GM19035 (cell line): ENCODE results near the gene BEND3.

Experiments
- ATAC-seq: cut with Tn5 transposase; IDR thresholded peaks from one replicate; pipeline ENCODE4 v1.9.1; 2021; ENCODE audit not compliant: unreplicated experiment

BEND3 gene

GRCh38 chr6:107083921-107084320, 31.4 kb downstream of the BEND3 start:
- ATAC-seq: no peak

GRCh38 chr6:107083047-107083768, 32.1 kb downstream of the BEND3 start:
- ATAC-seq: peak; percentile 79

DNA sequence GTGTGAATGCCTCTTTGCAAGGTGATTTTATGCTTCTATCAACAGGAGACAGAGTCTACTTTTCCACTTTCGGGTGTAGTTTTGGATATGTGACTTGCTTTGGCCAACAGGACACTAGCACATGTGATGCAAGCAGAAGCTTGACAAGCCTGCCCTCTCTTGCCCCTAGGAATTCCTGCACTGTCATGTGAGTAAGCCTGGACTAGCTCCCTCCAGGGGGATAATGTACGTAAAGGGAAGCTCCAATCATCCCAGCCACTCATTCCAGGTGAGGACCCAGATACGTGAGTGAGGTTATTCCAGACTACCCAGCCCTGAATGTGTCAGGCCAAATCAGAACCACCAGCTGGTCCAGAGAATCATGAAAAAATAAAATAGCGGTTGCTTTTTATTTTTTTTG, 33.3 kb downstream of the BEND3 start:
- ATAC-seq: no peak

- ATAC-seq: no peak
Observed at GRCh38 chr6:107080036-107080435, 35.3 kb downstream of the BEND3 start.

DNA sequence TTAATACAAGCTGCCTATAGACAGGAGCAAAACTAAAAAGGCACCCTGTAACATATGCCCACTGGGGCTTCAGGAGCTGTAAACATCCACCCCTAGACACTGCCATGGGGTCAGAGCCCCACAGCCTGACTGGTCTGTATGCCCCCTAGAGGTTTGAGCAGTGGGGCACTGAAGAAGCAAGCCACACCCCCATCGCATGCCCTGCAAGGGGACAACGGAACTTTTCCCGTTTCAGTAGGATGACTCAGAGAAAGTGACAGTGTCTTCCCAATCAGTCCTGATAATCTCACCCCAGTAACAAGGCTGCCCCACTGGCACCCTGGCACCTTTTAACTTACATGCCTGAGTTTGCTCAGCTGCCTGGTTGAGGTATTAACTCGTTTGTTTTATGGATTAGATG, 35.9 kb downstream of the BEND3 start:
- no peak for ATAC-seq

- no peak for ATAC-seq
Observed at GRCh38 chr6:107077710-107078109, 37.6 kb downstream of the BEND3 start.

GRCh38 chr6:107075951-107076381, 39.3 kb downstream of the BEND3 start:
- ATAC-seq: no peak

GRCh38 chr6:107070686-107071085, 44.6 kb downstream of the BEND3 start:
- ATAC-seq: no peak

DNA sequence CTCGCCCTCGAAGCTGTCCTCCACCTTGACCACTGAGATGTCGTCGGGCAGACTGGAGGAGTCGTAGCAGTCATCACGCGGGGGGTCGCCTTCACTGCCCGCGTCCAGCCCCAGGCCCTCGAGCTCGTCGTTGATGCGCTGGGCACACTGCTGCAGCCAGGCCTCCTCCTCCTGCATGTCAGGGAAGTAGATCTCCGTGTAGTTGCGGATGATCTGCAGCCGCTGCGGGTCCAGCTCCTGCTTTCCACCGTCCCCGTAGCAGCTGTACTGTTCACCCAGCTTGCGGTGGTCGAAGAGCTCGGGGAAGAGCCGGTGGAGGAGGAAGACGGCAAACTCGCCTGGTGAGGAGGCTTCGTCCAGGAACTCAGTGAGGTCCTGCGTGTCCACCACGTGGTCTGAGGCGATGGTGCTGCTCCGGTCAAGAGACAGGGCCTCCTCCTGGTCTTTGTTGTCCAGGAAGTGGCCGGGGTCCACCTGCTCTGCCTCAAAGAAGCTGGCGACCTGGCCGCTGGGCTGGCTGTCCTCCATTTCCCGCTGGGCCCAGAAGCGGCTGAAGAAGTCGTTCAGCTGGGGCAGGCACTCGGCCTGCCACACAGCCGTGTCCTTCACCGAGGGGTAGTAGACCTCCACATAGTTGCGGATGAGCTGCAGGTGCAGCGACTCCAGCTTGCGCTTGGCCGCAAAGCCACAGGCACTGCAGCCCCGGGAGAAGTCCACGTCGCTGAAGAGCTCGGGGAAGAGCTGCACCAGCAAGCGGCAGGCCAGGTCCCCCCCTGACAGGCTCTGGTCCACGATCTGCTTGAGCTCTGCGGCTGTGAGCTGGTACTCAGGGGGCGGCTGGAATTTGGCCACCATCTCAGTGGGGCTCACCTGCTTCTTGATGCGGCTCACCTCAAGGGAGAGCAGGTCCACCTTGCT, 45.4 kb downstream of the BEND3 start:
- ATAC-seq: no peak

DNA sequence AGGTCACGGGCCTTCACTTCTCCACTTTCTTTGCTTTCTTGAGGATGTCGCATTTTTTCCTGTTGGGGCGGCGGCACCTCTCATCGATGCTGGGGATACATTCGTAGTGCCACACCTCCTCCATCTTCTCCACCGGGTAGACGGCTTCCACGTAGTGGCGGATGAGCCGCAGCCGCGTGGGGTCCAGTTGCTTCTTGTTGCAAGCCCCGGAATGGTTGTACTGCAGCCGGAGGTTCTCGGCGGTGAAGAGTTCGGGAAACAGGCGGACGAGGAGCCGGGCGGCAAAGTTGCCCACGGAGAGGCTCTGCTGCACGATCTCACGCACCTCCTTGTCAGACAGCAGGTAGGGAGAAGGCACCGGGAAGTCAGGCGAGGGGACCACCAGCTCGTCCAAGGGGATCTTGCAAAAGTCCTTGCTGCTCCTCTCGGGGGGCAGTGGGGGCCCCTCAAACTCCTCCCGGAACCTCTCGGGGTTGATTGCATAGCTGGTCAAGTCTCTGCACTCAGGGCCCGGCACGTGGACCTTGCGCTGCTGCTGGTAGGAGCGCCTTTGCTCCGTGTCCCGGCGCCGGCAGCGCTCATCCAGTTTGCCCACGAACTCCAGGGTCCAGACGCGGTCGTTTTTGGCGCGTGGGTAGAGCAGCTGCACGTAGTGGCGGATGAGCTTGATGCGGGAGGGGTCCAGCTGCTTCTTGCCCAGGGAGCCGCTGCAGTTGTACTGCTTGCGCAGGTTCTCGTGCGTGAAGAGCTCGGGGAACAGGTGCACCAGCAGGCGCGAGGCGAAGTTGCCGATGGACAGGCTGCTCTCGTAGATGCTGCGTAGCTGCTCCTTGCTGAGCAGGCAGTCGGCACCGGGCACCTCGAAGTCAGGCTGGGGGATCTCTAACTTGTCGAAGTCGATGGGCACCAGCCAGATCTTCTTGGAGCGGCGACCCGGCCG, 46.4 kb downstream of the BEND3 start:
- ATAC-seq: no peak

DNA sequence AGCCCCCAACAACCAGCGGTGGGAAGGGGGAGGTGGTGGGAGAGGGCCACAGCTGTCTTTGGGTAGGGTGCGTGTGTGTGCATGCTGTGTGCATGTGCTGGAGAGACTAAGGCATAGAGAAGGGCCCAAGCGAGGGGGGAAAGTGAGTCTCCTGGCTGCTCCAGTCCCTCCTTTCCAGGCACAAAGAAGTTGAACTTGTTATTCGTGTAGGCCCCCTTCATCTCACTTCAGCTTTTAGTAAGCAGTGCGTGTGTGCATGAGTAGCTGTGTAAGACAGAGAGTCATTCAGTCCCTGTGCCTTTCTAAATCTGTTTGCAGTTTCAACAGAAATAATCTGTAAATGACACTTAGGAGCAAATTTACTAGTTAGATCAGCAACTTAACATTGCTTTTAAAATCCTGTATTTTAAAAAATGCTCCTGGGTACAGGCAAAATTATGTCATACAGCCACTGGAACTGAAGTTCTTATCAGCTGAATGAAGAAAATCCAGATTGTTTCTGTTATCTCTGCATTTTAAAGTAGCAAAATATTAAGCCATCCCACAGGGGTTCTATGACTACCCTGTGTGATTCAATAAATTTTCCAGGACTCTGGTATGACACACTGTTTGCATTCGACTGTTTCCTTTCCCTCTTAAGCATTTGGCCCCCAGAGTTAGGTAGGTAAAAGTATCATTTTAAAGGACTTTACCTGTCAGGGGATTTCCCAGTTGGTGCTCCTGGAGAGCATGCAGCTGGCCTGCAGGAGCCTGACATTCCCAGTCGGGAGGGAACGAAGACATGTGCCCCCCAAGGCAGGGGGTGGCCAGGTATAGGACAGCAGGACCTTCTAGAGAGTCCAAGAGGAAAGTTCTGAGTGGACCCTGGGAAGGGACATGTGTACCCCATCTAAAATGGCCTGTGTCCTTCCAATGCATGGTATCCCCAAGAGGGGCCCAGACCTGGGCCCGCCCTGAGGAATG, 48.3 kb downstream of the BEND3 start:
- no peak for ATAC-seq

DNA sequence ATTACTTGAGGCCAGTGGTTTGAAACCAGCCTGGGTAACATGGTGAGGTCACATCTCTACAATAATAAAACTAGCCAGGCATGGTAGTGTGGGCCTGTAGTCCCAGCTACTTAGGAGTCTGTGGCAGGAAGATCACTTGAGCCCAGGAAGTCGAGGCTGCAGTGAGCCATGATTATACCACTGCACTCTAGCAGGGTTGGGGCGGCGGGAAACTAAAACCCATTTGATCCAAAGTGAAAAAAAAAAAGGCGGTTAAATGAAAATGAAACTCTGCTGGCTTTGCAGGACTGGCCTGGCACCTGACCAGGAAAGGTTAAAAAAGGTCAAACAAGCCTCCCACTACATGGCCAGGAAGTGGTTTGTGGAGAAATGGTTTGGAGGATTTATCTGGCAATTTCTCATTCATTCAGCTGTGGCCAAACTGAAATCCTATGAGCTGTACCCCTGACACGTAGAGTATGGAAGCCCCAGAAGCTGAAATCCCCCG, 50.7 kb downstream of the BEND3 start:
- ATAC-seq: no peak

- ATAC-seq: no peak
Observed at GRCh38 chr6:107062691-107063090, 52.6 kb downstream of the BEND3 start.

DNA sequence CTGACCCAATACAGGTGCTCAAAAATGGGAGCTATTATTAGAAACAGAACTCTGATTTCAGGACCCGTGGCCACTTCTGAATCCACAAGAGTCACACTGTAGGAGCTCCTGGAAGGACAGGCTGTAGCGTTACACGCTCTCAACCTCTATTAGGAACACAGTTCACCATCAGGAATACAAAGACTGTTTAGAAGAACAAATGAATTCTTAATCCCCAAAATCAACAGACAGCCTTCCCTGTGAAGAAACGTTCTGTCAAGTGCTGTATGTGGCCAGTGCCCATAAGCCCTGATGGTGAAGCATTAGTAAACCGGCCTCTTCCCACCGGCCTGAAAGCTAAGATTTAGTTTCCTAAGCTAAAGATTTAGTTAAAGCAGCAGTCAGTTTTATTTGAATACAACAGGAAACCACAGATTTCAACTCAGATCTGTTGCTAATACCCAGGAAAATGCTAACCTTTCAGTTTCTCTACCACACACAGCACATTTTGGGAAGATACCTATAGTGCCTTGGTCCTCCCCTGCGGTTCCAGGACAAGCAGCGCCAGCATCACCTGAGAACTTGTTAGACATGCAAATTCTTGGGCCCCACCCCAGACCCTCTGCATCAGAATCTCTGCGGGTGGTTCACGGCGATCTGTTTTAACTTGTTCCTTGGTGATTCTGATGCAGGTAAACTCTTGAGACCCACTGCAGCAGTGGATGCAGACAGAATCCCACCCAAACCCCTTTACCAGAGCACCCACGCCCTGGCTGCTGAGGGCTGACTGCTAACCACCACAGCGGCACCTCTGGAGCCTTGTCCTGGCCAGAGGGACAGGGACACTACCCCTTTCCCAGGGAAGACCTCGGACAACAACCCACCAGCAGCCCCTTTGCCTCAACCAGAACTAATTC, 53.9 kb downstream of the BEND3 start:
- ATAC-seq: peak; percentile 69

DNA sequence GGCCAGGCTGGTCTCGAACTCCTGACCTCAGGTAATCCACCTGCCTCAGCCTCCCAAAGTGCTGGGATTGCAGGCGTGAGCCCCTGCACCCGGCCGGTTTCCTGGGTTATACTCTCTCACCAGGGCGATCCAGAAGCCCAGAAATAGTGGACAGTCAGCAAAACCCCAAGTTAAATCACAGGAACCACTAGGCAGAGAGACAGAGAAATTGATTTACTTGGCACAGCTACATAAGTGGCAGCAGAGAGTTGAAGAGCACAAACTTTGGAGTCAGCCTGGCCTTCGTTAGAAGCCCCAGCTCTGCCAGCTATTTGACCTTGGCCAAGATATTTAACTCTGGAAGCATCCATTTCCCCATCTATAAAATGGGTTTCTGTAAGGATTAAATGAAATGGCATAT, 54.6 kb downstream of the BEND3 start:
- no peak for ATAC-seq

DNA sequence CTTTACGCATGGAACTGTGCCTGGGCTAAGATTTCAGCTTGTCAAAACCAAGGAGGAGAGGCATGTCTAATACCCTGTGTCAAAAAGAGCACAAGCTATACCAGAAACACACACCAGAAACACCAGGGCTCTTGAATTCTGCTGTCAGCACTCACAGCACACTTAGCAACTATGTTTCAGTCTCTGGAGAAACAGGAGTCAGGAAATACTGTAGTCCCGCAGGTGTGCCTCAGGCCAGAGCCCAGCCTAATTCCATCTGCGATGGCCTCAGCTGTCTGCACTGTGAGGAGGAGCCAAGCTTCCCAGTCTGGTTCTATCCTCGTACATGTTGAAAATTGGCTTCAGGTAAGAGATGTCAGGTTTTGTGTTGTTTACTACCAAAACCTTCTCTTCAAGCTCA, 55.7 kb downstream of the BEND3 start:
- ATAC-seq: no peak

GRCh38 chr6:107057679-107058078, 57.6 kb downstream of the BEND3 start:
- no peak for ATAC-seq

DNA sequence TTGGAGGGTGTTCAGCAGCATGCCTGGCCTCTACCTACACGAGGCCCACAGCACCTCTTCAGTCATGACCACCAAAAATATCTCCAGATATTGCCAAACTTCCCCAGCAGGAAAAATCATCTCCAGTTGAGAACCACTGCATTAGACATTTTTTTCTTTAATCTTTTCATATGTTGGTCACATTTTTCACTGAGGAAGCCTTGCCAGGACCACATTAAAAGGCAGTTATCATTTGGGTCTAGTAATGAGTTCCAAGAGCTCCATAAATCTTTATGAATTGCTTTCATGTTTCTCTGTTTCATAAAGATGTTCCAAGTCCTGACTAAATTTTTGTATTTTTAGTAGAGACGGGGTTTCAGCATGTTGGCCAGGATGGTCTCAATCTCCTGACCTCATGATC, 58.5 kb downstream of the BEND3 start:
- ATAC-seq: no peak

DNA sequence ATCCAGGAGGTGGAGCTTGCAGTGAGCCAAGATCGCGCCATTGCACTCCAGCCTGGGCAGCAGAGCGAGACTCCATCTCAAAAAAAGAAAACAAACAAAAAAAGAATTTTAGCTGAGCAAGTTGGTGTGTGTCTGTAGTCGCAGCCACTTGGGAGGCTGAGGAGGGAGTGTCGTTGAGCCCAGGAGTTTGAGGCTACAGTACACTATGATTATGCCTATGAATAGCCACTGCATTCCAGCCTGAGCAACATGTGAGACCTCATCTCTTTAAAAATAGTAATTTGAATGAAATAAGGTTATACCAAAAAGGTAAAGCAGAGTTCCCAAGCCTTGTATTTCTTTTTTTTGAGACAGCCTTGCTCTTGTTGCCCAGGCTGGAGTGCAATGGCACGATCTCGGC, 67.5 kb downstream of the BEND3 start:
- ATAC-seq: no peak
